Stomach (tissue), 9 donors: Measurements from ENCODE around the gene KLF5. TPM values are rescaled to one million over a fixed set of nuclear protein-coding genes. Genes with fewer than 3 reads are reported as not detected.

ENCODE experiments used
- DNase-seq, 2 donors: peaks; one replicate each; pipeline versions ENCODE4 v3.0.0 to v3.0.0-alpha.2; 2013 to 2019
- H3K27ac ChIP-seq, 5 donors: fragments of 200-600 bp in 4 of 5; sonication (generic) in 4 of 5; one replicate each; pipeline ENCODE4 v1.5.1; 2013 to 2019; ENCODE audit warnings: mild to moderate bottlenecking in 1 of 5, moderate library complexity in 1 of 5
- H3K27me3 ChIP-seq, 3 donors: fragments of 200-600 bp; sonication (generic); one replicate each; pipeline ENCODE4 v1.5.1; 2017 to 2019; ENCODE audit warnings: mixed run types in 1 of 3
- H3K36me3 ChIP-seq, 4 donors: fragments of 200-600 bp; sonication (generic); 1 replicate in 3 of 4; 2 replicates in 1 of 4; pipeline ENCODE4 v1.5.1; 2016 to 2019
- H3K4me1 ChIP-seq, 4 donors: fragments of 200-600 bp; sonication (generic); one replicate each; pipeline ENCODE4 v1.5.1; 2016 to 2019
- H3K4me3 ChIP-seq, 4 donors: fragments of 200-600 bp; sonication (generic) in 3 of 4; one replicate each; pipeline ENCODE4 v1.5.1; 2016 to 2019; ENCODE audit warnings: mild to moderate bottlenecking in 1 of 4
- H3K9me3 ChIP-seq, 4 donors: fragments of 200-600 bp; sonication (generic); one replicate each; pipeline ENCODE4 v1.5.1; 2016 to 2019
- EP300 ChIP-seq: sonication (generic); formaldehyde crosslinking; IDR thresholded peaks from one replicate; pipeline ENCODE4 v1.6.1; 2017; ENCODE audit warnings: antibody characterized with exemption
- POLR2A ChIP-seq, 4 donors: fragments of 450-650 bp; IDR thresholded peaks; one replicate each; pipeline ENCODE4 v1.6.1; 2016; ENCODE audit warnings: antibody characterized with exemption in 4 of 4, control low read depth in 2 of 4, mild to moderate bottlenecking in 1 of 4, moderate library complexity in 1 of 4
- POLR2AphosphoS5 ChIP-seq, 3 donors: sonication (generic); formaldehyde crosslinking; IDR thresholded peaks; one replicate each; pipeline ENCODE4 v1.6.1; 2016; ENCODE audit warnings: antibody characterized with exemption in 3 of 3
- WGBS, 5 donors: extraction: QIAGEN DNeasy Blood & Tissue Kit in 3 of 5; methylation state at CpG; one replicate each; pipeline versions ENCODE4 v1.1.5 to v1.1.7; 2013 to 2018; 5-methylcytosine and 5-hydroxymethylcytosine counted together
- intact Hi-C: fragments of 100-400 bp; cut with DNase I; formaldehyde crosslinking; loops from one replicate; pipeline ENCODE4 v1.15.1; 2023; ENCODE audit warnings: low total_unique reads
- polyA plus RNA-seq, 3 donors: library from polyadenylated mRNA; stranded (reverse); fragments of 200-250 nt; gene quantifications; one replicate each; pipeline ENCODE4 v1.2.3, GENCODE V29; 2013
- total RNA-seq, 5 donors: library from RNA; depleted of rRNA; stranded (reverse); fragments of >200 nt; gene quantifications; one replicate each; pipeline versions ENCODE4 v1.1.0 to v1.2.3, GENCODE V29; 2014 to 2016
- TF ChIP-seq, protein P1 (sequence below), 7 experiments: fragments of 450-650 bp in 4 of 7; fragments of 200-600 bp in 3 of 7; sonication (generic) in 3 of 7; IDR thresholded peaks; one replicate each; pipeline ENCODE4 v1.5.1; 2016 to 2019; ENCODE audit warnings: antibody characterized with exemption in 7 of 7, control low read depth in 2 of 7, mild to moderate bottlenecking in 1 of 7
- donor health status: healthy with polysubstance abuse.
- donor health status: Bipolar disorder and iron deficiency.
- donor health status: healthy.

KLF5 gene
- total and polyA plus RNA-seq, 8 donors, result 23.7 to 585 (median 78.1) TPM

DNA sequence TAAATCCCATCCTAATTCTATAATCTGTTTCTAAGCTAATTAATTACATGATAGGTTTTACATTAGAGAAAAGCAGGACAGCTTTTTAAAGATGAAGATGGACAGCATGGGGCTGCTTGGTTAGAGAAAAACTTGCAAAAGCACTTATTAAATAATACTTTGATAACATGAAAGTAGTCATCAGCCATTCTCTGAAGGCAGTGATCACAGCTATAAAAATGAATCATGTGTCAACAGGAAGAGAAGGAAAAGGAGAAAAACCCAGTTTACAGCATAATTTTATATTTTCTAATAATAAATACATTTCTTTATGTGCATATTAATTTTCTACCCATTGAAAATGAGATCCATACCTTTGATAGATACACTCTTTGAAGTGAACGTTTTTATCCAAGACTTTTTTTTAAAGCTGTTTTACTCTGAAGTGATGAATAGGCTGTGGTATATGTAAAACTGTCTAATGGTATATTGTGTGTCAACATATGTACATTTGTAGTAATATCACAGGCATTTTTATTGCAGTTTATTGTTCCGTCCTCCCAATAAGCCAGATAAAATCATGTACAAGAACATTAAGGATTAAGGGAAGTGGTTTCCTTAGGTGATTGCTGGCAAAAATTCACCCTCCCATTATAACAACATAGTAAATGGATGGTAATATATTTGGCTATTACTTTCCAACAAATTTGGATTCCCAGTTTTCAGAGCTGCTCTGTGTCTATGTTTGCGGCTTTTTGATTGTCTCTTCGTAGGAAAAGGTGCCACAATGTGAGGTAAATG is 1.3 kb upstream of the KLF5 start:
- H3K27me3 ChIP-seq, result peaks cover 0 to 9% (median 0%) of the 10 kb centered on the region in 3 donors
- peak overlapping the region in 3 of 4 donors; percentile 69 to 90 (median 75) for H3K4me3 ChIP-seq
- H3K36me3 ChIP-seq, result peaks cover 0 to 6% (median 2%) of the 10 kb centered on the region in 4 donors
- TF ChIP-seq, protein P1, sequence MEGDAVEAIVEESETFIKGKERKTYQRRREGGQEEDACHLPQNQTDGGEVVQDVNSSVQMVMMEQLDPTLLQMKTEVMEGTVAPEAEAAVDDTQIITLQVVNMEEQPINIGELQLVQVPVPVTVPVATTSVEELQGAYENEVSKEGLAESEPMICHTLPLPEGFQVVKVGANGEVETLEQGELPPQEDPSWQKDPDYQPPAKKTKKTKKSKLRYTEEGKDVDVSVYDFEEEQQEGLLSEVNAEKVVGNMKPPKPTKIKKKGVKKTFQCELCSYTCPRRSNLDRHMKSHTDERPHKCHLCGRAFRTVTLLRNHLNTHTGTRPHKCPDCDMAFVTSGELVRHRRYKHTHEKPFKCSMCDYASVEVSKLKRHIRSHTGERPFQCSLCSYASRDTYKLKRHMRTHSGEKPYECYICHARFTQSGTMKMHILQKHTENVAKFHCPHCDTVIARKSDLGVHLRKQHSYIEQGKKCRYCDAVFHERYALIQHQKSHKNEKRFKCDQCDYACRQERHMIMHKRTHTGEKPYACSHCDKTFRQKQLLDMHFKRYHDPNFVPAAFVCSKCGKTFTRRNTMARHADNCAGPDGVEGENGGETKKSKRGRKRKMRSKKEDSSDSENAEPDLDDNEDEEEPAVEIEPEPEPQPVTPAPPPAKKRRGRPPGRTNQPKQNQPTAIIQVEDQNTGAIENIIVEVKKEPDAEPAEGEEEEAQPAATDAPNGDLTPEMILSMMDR (IDR thresholded peaks at IDR 0.05), result no peak
- intact Hi-C loops, result no loop called here
- H3K4me1 ChIP-seq, result peaks cover 0 to 26% (median 12%) of the 10 kb centered on the region in 4 donors
- 30 to 67% (median 40%) methylated on average over 4 of the region's 4 CpGs for WGBS, 5 donors
- no peaks in the 10 kb centered on the region for H3K9me3 ChIP-seq
- no peak for DNase-seq
- H3K27ac ChIP-seq, result peak overlapping the region in 4 of 5 donors; percentile 58 to 92 (median 89)

- TF ChIP-seq EP300 (no peak), POLR2AphosphoS5 (IDR thresholded peaks at IDR 0.05) (no peak), POLR2A (IDR thresholded peaks at IDR 0.05) (no peak)
- TF ChIP-seq, protein P1 (IDR thresholded peaks at IDR 0.05), result no peak
- no peak for DNase-seq
- peaks cover 0 to 26% (median 13%) of the 10 kb centered on the region in 4 donors for H3K4me1 ChIP-seq
- H3K27ac ChIP-seq, result peak overlapping the region in 4 of 5 donors; percentile 58 to 92 (median 89)
- peak overlapping the region; percentile 69 to 90 (median 82) for H3K4me3 ChIP-seq
- H3K36me3 ChIP-seq, result peaks cover 0 to 8% (median 3%) of the 10 kb centered on the region in 4 donors
- WGBS, 5 donors, result 9 to 22% (median 13%) methylated on average over 6 of the region's 6 CpGs
- no peaks in the 10 kb centered on the region for H3K9me3 ChIP-seq
- peaks cover 0 to 9% (median 0%) of the 10 kb centered on the region in 3 donors for H3K27me3 ChIP-seq
- intact Hi-C loops, result no loop called here
These were observed 816 bp upstream of the KLF5 start for GRCh38 chr13:73058064-73058313.

GRCh38 chr13:73058432-73058735 is 421 bp upstream of the KLF5 start:
- H3K36me3 ChIP-seq, result peaks cover 0 to 10% (median 3%) of the 10 kb centered on the region in 4 donors
- peaks cover 0 to 9% (median 0%) of the 10 kb centered on the region in 3 donors for H3K27me3 ChIP-seq
- intact Hi-C loops, result no loop called here
- H3K9me3 ChIP-seq, result no peaks in the 10 kb centered on the region
- WGBS, 5 donors, result 1 to 2% (median 2%) methylated on average over 8 of the region's 8 CpGs
- H3K4me1 ChIP-seq, result peaks cover 0 to 26% (median 15%) of the 10 kb centered on the region in 4 donors
- H3K27ac ChIP-seq, result peak overlapping the region; percentile 58 to 92 (median 87)
- no peak for DNase-seq
- TF ChIP-seq, protein P1 (IDR thresholded peaks at IDR 0.05), result no peak
- TF ChIP-seq POLR2A (IDR thresholded peaks at IDR 0.05) (no peak), EP300 (no peak), POLR2AphosphoS5 (IDR thresholded peaks at IDR 0.05) (no peak)
- H3K4me3 ChIP-seq, result peak overlapping the region; percentile 69 to 90 (median 82)

DNA sequence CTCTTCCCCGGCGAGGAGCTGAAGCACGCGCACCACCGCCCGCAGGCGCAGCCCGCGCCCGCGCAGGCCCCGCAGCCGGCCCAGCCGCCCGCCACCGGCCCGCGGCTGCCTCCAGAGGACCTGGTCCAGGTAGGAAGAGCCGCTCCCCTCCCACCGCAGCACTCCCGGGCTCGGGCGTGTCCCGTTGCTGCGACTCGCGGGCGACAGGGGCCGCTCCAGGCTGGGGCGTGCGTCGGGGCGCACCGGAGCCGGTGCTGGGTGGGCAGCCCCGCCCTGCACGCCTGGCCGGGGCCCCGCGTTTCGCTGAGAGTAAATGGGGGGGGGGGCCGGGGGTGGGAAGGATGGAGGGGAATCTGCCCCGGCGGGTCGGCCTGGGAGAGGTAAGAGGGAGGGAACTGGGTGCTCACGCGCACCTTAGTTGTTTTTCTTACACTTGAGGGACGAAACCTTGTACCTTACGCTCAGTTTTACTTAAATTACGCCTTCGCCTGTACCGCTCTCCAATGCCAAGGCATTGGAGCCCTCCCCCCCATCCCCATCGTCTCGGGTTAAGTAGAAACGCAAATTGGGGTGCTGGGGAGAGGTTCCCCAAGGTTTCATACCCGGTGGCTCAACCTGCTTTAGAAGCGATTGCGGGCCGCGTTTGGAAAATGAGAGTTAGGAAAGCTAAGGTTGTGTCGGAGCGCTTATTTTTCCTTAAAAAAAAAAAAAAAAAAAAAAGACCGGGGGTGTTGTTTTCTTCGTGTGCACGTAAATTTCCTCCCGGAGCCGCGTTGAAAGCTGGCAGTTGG is 850 bp downstream of the KLF5 start:
- WGBS, 5 donors, result 0 to 1% (median 1%) methylated on average over 27 to 68 of the region's 68 CpGs
- no peaks in the 10 kb centered on the region for H3K9me3 ChIP-seq
- H3K4me3 ChIP-seq, result peak overlapping the region; percentile 69 to 90 (median 82)
- peaks cover 0 to 9% (median 0%) of the 10 kb centered on the region in 3 donors for H3K27me3 ChIP-seq
- peak; percentile 75 to 87 for DNase-seq
- peaks cover 8 to 33% (median 21%) of the 10 kb centered on the region in 4 donors for H3K4me1 ChIP-seq
- intact Hi-C loops, result no loop called here
- H3K27ac ChIP-seq, result peak overlapping the region; percentile 87 to 95 (median 91)
- peaks cover 0 to 11% (median 9%) of the 10 kb centered on the region in 4 donors for H3K36me3 ChIP-seq
- no peak for TF ChIP-seq POLR2AphosphoS5 (IDR thresholded peaks at IDR 0.05)
- TF ChIP-seq EP300, result no peak
- TF ChIP-seq, protein P1 (IDR thresholded peaks at IDR 0.05), result peak in 1 of 7 experiments; percentile 34
- TF ChIP-seq POLR2A (IDR thresholded peaks at IDR 0.05), result no peak
